Tracheal epithelial cell (primary cell): Measurements from ENCODE around the gene TTC39C. TPM values are rescaled to one million over a fixed set of nuclear protein-coding genes. Genes with fewer than 3 reads are reported as not detected.

Source experiments
- total RNA-seq: library from RNA; depleted of rRNA; stranded (reverse); fragments of >200 nt; gene quantifications from 2 replicates; pipeline ENCODE4 v1.2.1, GENCODE V29; 2014

TTC39C gene
- total RNA-seq = 16.9 and 31.8 TPM in 2 replicates

DNA sequence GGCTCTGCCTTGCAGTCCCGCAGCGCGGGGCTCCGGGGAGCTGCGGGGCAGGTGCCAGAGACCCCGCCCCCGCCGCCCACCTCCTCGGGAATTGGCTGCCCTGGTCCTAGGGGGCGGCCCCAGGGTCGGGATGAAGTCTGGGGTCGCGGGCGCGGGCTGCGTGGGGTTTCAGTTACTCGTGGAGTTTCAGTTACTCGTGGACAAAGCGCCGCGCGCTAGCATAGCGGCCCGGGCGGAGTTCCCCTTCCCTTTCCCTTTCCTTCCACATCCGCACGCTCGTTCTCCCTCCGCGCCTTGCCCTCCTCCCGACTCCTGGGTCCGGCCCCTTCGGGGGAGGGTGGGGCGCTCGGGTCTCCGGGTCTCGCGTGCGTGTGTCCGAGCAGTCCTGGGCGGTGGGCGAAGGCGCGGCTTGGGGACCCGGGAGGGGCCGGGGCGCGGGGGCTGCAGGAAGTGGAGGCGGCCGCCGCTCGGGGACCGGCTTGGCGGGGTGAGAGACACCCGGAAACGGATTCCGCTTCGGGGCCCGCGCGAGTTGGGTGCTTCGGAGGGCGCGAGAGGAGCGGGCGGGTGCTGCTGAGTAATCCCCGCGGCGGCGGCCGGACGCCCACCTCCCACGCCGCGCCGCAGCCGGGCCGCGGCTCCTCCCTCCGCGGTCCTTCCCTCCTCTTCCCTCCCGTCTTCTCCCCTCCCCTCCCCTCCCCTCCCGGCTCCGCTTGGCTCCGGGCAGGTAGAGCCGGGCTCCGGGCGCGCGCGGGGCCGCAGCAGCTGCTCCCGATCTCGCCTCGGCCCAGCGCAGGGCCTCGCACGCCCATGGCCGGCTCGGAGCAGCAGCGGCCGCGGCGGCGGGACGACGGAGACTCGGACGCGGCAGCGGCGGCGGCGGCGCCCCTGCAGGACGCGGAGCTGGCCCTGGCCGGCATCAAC, at the start of gene TTC39C:
TTC39C (plus strand) TSS at position 693 of the 924 bp plus-strand sequence; CDS start at position 811, 118 bp downstream.

DNA sequence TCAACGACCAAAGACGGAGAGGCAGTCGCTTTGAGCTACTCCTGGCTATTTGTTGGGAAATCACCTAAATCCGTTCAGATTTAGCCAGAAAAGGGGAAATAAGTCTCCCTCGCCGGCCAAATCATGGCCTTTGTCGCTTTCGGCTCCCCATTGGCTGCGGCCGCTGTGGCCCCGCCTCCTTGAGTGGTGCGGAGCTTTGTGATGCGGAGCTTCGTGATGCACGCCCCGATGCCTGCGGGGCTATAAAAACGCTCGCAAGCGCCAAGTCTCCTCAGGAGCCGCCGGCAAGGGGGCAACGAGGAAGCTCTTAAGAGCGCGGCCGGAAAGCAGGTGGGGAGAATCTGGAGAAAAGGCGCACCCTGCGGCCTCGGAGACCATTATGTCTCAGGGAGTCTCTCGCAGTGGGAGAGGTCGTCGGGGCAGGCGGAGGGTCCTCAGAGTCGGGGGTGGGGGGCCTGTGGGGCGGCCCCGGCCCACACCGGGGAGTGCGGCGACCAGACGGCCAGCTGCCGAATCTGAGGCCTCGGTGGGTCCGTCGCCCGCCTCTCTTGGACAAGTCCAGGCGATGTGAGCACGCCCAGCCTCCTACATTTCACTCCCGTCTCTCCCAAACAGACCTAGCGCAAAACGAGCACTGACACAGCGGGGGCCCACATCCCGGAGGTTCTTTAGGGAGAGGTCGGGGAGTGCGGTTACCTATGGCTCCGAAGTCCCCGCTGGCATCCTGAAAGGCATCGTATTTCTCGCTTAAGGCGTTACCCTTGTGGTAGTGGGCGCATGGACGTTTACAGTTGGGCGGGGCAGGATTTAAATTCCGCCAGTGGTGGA, 124.4 kb downstream of the TTC39C start, which contains the start of gene CABYR:
CABYR (plus strand) TSS at position 274 of the 828 bp plus-strand sequence. CDS start 4,053 bp downstream, outside the sequence.

Other genes starting within 250 kb of the TTC39C start
- gene CABYR, start 124.3 kb downstream of the TTC39C start, total RNA-seq = 1.9 and 2.3 TPM in 2 replicates